Lung (tissue), 16 donors: ENCODE data around the gene SCGB1D1. TPM values are rescaled to one million over a fixed set of nuclear protein-coding genes. Genes with fewer than 3 reads are reported as not detected.

Experiments
- ATAC-seq: fragments of 200-7000 bp; cut with Tn5 transposase; one replicate; pipeline ENCODE4 v1.9.1; 2020; ENCODE audit warnings: moderate number of reproducible peaks; ENCODE audit not compliant: insufficient read depth, low FRiP score
- DNase-seq, 3 donors: peaks; one replicate each; pipeline ENCODE4 v3.0.0-alpha.2; 2013 to 2017
- H3K27ac ChIP-seq, 2 donors: one replicate each; pipeline ENCODE4 v1.5.1; 2013; ENCODE audit warnings: mild to moderate bottlenecking in 2 of 2, moderate library complexity in 2 of 2, control low read depth in 1 of 2, inconsistent platforms in 1 of 2, low read depth in 1 of 2, low read length in 1 of 2
- H3K27me3 ChIP-seq, 3 donors: one replicate each; pipeline ENCODE4 v1.5.1; 2013; ENCODE audit warnings: low read length in 2 of 3; ENCODE audit not compliant: control insufficient read depth in 3 of 3, insufficient read depth in 3 of 3
- H3K36me3 ChIP-seq, 4 donors: one replicate each; pipeline ENCODE4 v1.5.1; 2013; ENCODE audit warnings: low read length in 4 of 4, mild to moderate bottlenecking in 1 of 4, moderate library complexity in 1 of 4; ENCODE audit not compliant: control insufficient read depth in 4 of 4, insufficient read depth in 4 of 4
- H3K4me1 ChIP-seq, 5 donors: one replicate each; pipeline ENCODE4 v1.5.1; 2013; ENCODE audit warnings: low read length in 5 of 5, mild to moderate bottlenecking in 2 of 5, moderate library complexity in 1 of 5; ENCODE audit not compliant: control insufficient read depth in 5 of 5, insufficient read depth in 5 of 5
- H3K4me3 ChIP-seq: one replicate; pipeline ENCODE4 v1.5.1; 2013; ENCODE audit warnings: mild to moderate bottlenecking, control low read depth, moderate library complexity
- H3K9ac ChIP-seq, 2 donors: one replicate each; pipeline ENCODE4 v1.5.1; 2013; ENCODE audit warnings: low read length in 2 of 2, control low read depth in 1 of 2; ENCODE audit not compliant: insufficient read depth in 1 of 2
- H3K9me3 ChIP-seq, 4 donors: one replicate each; pipeline ENCODE4 v1.5.1; 2013; ENCODE audit warnings: low read length in 3 of 4, mild to moderate bottlenecking in 1 of 4, moderate library complexity in 1 of 4; ENCODE audit not compliant: control insufficient read depth in 4 of 4, insufficient read depth in 3 of 4
- CTCF ChIP-seq: IDR thresholded peaks from 2 replicates; pipeline ENCODE4 v1.5.1; 2012; ENCODE audit warnings: mild to moderate bottlenecking; ENCODE audit errors: control extremely low read depth, extremely low read depth
- WGBS, 2 donors: extraction: QIAGEN DNeasy Blood & Tissue Kit; methylation state at CpG; one replicate each; pipeline ENCODE4 v1.1.7; 2013; 5-methylcytosine and 5-hydroxymethylcytosine counted together
- long read RNA-seq, 5 donors: transcript quantifications; one replicate each; lab custom pipeline, GENCODE V29; 2026
- polyA plus RNA-seq, 2 donors: library from polyadenylated mRNA; stranded (reverse); fragments of 200-250 nt; gene quantifications; one replicate each; pipeline ENCODE4 v1.2.1, GENCODE V29; 2013
- total RNA-seq, 2 donors: library from RNA; depleted of rRNA in 1 of 2; stranded (reverse); fragments of >200 nt in 1 of 2; gene quantifications; one replicate each; pipeline ENCODE4 v1.2.1, GENCODE V29; 2014 to 2021
- donor health status: control.
- donor health status: control.
- donor health status: Bipolar disorder and iron deficiency.
- donor health status: healthy.
- donor health status: DM: yes; HTN: yes; CAD: no.

The SCGB1D1 gene
- total RNA-seq (not detected), polyA plus RNA-seq (not detected)
- long read RNA-seq, donor 1, result 0 reads
- long read RNA-seq, donor 2, result 0 reads
- long read RNA-seq, donor 3, result 0 reads
- long read RNA-seq, donor 4, result 0 reads
- long read RNA-seq, donor 5, result 0 reads

GRCh38 chr11:62190011-62190410 lies at the start of gene SCGB1D1:
TSS of gene SCGB1D1 (plus strand) at chr11:62190216. CDS start at chr11:62190285, 69 bp downstream.
- no peak within 1 kb of the TSS for H3K27ac ChIP-seq
- ATAC-seq, result no peak
- H3K36me3 ChIP-seq, result no peaks in the 10 kb centered on the region
- no peak for TF ChIP-seq CTCF
- H3K9me3 ChIP-seq, result peaks cover 0 to 5% (median 0%) of the 10 kb centered on the region in 4 donors
- DNase-seq, result no peak
- H3K27me3 ChIP-seq, result peaks cover 0 to 17% (median 0%) of the 10 kb centered on the region in 3 donors
- no peak within 1 kb of the TSS for H3K4me3 ChIP-seq
- no peak within 1 kb of the TSS for H3K9ac ChIP-seq
- 70 to 78% methylated on average over 9 of the region's 9 CpGs for WGBS, 2 donors
- H3K4me1 ChIP-seq, result no peaks in the 10 kb centered on the region

- no peak for ATAC-seq
- H3K27me3 ChIP-seq, result no peaks in the 10 kb centered on the region
- peaks cover 0 to 55% (median 18%) of the 10 kb centered on the region in 4 donors for H3K36me3 ChIP-seq
- H3K27ac ChIP-seq, result no peak overlapping the region
- no peaks in the 10 kb centered on the region for H3K9me3 ChIP-seq
- no peak for DNase-seq
- no peak overlapping the region for H3K9ac ChIP-seq
- TF ChIP-seq CTCF, result no peak
- H3K4me1 ChIP-seq, result peaks cover 0 to 20% (median 0%) of the 10 kb centered on the region in 5 donors
- no peak overlapping the region for H3K4me3 ChIP-seq
- WGBS, 2 donors, result 92 to 97% methylated on average over 21 to 24 of the region's 24 CpGs
Measured at GRCh38 chr11:62140304-62141110, 49.5 kb upstream of the SCGB1D1 start.

GRCh38 chr11:62141111-62142042 lies 48.6 kb upstream of the SCGB1D1 start:
- no peaks in the 10 kb centered on the region for H3K9me3 ChIP-seq
- H3K4me3 ChIP-seq, result no peak overlapping the region
- peaks cover 0 to 20% (median 0%) of the 10 kb centered on the region in 5 donors for H3K4me1 ChIP-seq
- no peak overlapping the region for H3K9ac ChIP-seq
- H3K36me3 ChIP-seq, result peaks cover 0 to 59% (median 22%) of the 10 kb centered on the region in 4 donors
- no peak for TF ChIP-seq CTCF
- DNase-seq (peak in 1 of 3 donors; percentile 9), ATAC-seq (no peak)
- WGBS, 2 donors, result 87 to 91% methylated on average over 22 of the region's 22 CpGs
- H3K27ac ChIP-seq, result no peak overlapping the region
- H3K27me3 ChIP-seq, result no peaks in the 10 kb centered on the region
